GM20000 (cell line): ENCODE measurements around the gene DCC.

Experiments
- DNase-seq: peaks from one replicate; pipeline ENCODE4 v3.0.0; 2012; ENCODE audit warnings: low spot score
- TF ChIP-seq, protein P1 (sequence below): IDR thresholded peaks from 2 replicates; pipeline ENCODE4 v1.5.1; 2012; ENCODE audit warnings: mild to moderate bottlenecking, control low read depth; ENCODE audit errors: extremely low read depth, missing control alignments

The DCC gene

DNA sequence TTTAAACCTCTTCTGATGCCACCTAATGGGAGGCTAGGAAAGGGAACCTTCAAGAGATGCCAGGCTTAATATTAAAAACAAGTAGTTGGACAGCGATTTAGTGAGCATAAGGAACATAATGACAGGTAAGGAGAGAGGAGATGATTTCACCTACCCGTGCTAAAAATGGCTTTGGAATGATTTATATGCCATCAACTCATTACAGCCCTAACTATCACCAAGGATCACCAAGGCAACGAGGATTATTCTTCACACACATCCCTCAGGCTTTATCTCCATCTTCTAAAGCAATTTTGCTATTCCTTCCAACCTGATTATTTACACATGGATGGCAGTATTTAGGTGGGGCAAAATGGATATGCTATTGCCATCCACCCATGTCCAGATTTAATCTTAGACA lies 237.8 kb downstream of the DCC start:
- TF ChIP-seq, protein P1, sequence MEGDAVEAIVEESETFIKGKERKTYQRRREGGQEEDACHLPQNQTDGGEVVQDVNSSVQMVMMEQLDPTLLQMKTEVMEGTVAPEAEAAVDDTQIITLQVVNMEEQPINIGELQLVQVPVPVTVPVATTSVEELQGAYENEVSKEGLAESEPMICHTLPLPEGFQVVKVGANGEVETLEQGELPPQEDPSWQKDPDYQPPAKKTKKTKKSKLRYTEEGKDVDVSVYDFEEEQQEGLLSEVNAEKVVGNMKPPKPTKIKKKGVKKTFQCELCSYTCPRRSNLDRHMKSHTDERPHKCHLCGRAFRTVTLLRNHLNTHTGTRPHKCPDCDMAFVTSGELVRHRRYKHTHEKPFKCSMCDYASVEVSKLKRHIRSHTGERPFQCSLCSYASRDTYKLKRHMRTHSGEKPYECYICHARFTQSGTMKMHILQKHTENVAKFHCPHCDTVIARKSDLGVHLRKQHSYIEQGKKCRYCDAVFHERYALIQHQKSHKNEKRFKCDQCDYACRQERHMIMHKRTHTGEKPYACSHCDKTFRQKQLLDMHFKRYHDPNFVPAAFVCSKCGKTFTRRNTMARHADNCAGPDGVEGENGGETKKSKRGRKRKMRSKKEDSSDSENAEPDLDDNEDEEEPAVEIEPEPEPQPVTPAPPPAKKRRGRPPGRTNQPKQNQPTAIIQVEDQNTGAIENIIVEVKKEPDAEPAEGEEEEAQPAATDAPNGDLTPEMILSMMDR: no peak
- DNase-seq: no peak

DNA sequence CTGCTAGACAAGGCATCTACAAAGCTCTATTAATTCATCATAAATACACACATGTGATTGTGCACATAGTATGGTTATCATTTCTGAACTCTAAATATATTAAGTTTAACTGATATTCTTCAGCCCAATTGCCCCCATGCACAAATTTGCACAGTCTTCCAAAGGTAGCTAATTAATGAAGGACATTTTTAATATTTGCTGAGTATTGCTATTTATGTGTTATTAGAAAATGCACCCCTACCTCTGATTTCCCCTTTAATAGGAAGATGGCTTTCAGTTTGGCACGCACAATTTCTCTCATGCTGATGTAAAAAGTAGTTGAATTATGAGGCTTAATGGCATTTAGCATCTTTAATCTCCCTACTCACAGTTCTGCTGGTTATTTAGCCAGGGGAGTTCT lies 242.1 kb downstream of the DCC start:
- no peak for DNase-seq
- TF ChIP-seq, protein P1: no peak

DNA sequence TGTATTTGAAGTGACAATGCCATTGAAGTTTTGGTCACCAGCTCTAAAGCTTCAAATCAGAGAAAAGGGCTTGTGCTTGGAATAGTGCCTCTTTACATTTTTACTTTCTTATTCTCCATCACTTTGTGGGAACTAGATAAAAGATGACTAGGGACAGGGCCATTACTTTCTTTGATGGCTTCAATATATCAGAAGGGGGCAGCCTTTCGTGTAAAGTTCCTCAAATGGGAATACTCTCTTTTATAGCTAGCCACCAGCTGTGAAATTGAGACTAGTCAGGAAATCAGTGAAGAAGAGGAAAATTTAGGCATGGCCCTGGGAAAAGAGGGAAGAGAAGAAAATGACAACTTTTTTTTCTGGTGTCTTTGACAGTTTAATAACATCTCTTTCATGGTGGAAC lies 242.5 kb downstream of the DCC start:
- TF ChIP-seq, protein P1: no peak
- DNase-seq: no peak

DNA sequence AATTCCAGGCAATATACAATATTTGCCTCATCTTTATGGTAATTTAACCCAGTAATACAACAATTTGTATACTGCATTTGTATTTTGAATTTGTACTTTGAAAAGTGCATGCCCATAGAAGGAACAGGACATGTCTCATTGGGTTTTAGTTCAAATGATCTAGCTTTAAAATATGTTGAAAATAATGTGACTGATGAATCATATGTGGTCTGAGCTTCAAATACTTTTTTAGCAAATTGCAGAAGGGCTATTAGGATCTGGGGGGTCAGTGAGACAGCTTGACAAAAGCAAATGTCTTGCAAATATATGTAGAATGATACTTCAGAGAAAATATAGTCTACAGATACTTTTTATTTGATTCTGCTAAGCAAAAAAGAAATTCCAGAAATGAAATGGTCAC lies 248.9 kb downstream of the DCC start:
- TF ChIP-seq, protein P1: no peak
- no peak for DNase-seq

DNA sequence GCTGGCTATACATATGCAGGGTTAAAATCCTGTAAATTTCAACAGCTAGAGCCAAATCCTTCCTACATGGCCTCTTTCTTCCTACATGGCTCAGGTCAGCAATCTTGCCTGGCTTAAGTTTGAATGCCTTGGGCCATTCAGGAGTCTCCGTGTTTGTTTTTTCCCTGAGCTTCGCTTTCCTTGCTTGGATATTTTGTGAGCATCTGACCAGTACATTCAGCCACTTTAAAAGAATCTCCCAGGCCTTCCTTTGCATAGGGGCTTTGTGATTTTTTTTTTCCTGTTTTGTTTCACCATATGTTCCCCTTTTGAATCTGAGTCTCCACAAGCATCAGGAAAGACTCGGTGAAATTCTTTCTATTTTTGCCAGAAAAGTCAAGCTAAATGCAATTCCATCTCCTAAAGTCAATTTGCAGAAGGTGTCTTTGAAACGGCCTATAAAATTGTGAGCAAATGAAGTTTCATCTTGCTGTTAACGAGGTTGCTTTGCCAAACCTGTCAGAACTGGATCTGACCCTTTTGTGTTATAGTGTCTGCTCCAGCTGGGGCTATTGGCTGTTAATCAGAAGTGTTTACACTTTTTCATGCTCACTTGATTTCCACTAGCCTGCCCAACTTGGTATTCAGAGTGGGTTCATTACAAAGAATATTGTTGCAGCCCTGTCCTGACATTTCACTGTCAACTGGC lies 256.9 kb downstream of the DCC start:
- TF ChIP-seq, protein P1: no peak

DNA sequence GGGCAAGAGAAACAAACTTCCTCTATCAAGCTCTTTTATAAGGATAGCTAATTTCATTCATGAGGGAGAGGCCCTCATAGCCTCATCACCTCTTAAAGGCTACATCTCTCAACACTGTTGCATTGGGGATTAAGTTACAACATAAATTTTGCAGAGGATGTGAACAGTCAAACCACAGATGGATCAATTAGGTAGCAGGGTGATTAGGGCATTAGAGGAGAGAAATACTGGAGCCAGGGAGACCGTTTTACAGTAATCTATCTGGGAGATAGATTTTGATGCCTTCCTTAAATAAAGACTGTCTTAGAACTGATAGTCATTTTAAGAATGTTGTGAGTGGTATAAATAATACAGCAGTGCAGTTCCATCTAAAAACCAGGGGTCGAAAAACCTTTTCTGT lies 258.9 kb downstream of the DCC start:
- TF ChIP-seq, protein P1: no peak
- no peak for DNase-seq

More for the DNA sequence above, 256.9 kb downstream of the DCC start:
- DNase-seq: no peak

DNA sequence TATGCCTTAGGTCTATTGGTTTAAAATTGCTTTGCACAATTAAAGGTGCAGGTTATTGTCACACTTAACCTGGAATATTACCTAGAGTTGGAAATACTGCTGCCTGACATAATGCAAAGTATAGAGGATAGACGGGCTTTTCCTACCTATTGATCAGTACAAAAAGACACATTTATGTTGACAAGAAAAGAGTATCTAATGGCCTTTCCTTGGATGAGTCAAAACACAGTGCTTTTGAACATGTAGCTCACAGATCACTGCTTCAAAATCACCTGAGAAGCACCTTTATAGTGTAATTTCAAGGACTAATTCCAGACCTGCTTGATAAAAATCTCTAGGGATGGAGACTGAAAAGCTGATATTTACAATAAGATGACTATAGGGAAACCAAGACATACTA lies 262.8 kb downstream of the DCC start:
- TF ChIP-seq, protein P1: no peak
- DNase-seq: no peak
